A549 treated with ZK216348 at 1 μM for 4 hours (cell line): ENCODE data around the gene TOP2A. TPM values are rescaled to one million over a fixed set of nuclear protein-coding genes. Genes with fewer than 3 reads are reported as not detected.

Source experiments
- total RNA-seq: library from RNA; stranded (reverse); fragments of 200-300 nt; extraction: Qiagen RNA extraction; gene quantifications from 5 replicates; pipeline ENCODE4 v1.2.3, GENCODE V29; 2022; ENCODE audit warnings: low read depth

TOP2A gene
- 134 to 262 TPM (median 221 TPM) in 5 replicates for total RNA-seq

DNA sequence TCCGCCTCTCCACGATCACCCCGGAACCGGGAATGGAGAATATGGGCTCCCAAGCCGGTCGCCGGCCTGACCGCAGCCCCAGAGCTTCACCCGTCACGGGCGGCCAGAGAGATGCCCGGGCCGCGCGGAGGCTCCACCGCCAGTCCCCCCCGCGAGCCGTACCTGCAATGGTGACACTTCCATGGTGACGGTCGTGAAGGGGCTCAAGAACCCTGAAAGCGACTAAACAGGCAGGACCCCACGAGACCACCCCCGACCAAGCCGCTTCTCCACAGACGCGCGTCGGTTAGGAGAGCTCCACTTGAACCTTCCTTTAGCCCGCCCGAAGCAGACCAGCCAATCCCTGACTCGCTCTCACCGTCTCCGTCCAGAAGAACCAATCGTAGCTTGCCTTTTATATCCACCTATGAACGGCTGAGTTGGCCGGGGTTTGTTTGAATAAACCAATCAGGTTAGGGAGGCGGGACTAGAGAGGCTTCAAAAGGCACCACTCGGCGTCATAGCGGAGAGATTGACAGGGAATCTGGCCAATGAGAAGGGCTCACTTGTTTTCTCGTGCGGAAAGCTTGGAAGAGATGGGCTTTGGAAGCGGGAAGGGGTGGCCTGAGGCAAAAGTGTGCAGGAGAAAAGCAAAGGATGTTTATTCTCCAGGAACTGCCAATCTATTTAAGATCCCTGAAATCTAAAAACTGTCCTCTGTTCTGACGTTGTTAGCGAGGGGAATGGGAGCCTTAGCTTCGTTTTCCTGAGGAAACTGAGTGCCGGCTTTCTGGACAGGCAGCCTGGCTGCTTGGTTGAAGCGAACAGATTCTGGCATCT lies at the start of gene TOP2A:
TOP2A (minus strand) TSS at position 288 of the 819 bp plus-strand sequence; CDS start at position 183, 105 bp downstream.

DNA sequence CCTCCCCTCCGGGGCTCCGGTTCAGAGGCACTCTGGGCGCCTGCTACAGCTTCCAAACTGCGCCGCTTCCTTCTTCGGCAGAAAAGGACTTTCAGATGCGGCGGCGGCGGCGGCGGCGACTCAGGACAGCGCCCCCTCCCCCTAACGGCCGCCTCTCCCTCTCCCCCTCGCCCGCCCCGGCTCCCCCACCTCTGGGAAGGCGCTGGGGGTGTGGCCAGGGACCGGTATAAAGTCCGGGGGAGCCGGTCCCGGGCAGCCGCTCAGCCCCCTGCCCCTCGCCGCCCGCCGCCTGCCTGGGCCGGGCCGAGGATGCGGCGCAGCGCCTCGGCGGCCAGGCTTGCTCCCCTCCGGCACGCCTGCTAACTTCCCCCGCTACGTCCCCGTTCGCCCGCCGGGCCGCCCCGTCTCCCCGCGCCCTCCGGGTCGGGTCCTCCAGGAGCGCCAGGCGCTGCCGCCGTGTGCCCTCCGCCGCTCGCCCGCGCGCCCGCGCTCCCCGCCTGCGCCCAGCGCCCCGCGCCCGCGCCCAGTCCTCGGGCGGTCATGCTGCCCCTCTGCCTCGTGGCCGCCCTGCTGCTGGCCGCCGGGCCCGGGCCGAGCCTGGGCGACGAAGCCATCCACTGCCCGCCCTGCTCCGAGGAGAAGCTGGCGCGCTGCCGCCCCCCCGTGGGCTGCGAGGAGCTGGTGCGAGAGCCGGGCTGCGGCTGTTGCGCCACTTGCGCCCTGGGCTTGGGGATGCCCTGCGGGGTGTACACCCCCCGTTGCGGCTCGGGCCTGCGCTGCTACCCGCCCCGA lies 25.7 kb upstream of the TOP2A start, which contains the start of gene IGFBP4:
IGFBP4 (plus strand) TSS at position 255 of the 792 bp plus-strand sequence; CDS start at position 541, 286 bp downstream.

GRCh38 chr17:40364121-40364861 lies 53.4 kb downstream of the TOP2A start, which contains the start of gene GJD3:
Gene GJD3, minus strand, starts transcription at chr17:40364737. Its CDS starts 922 bp downstream, at chr17:40363815.

Other genes with a start within 250 kb of the TOP2A start
- gene RAPGEFL1, start 240.4 kb downstream of the TOP2A start, total RNA-seq: 2.1 to 3.4 TPM (median 2.9 TPM) in 5 replicates
- 17.1 to 25.1 TPM (median 20.9 TPM) in 5 replicates for gene WIPF2, start 198.6 kb downstream of the TOP2A start, total RNA-seq
- 49.2 to 61.6 TPM (median 54.6 TPM) in 5 replicates for gene CDC6, start 130.0 kb downstream of the TOP2A start, total RNA-seq
- 34.5 to 45.5 TPM (median 38.2 TPM) in 5 replicates for gene RARA, start 108.7 kb downstream of the TOP2A start, total RNA-seq
- 0.73 to 1.6 TPM (median 0.88 TPM) in 5 replicates for gene GJD3, start 53.2 kb downstream of the TOP2A start, total RNA-seq
- gene IGFBP4, start 25.6 kb upstream of the TOP2A start, total RNA-seq: 1,873 to 3,199 TPM (median 3,004 TPM) in 5 replicates
- 170 to 273 TPM (median 226 TPM) in 5 replicates for gene TNS4, start 83.7 kb upstream of the TOP2A start, total RNA-seq
- 0.88 to 1.3 TPM (median 1.2 TPM) in 5 replicates for gene CCR7, start 147.6 kb upstream of the TOP2A start, total RNA-seq
- gene SMARCE1, start 229.9 kb upstream of the TOP2A start, total RNA-seq: 105 to 119 TPM (median 113 TPM) in 5 replicates
- gene KRT222, start 247.3 kb upstream of the TOP2A start, total RNA-seq: 0.41 to 1.1 TPM (median 0.59 TPM) in 5 replicates